Measurements from ENCODE around the gene NMB. TPM values are rescaled to one million over a fixed set of nuclear protein-coding genes. Genes with fewer than 3 reads are reported as not detected.
"Not testable (repeated sequence)": the region's sequence is repeated elsewhere in the genome, so short reads cannot be mapped to it uniquely, and the experiment has no call there.

The NMB gene
- total RNA-seq, 1 experiment from 2014 or later, result 12.6 TPM

DNA sequence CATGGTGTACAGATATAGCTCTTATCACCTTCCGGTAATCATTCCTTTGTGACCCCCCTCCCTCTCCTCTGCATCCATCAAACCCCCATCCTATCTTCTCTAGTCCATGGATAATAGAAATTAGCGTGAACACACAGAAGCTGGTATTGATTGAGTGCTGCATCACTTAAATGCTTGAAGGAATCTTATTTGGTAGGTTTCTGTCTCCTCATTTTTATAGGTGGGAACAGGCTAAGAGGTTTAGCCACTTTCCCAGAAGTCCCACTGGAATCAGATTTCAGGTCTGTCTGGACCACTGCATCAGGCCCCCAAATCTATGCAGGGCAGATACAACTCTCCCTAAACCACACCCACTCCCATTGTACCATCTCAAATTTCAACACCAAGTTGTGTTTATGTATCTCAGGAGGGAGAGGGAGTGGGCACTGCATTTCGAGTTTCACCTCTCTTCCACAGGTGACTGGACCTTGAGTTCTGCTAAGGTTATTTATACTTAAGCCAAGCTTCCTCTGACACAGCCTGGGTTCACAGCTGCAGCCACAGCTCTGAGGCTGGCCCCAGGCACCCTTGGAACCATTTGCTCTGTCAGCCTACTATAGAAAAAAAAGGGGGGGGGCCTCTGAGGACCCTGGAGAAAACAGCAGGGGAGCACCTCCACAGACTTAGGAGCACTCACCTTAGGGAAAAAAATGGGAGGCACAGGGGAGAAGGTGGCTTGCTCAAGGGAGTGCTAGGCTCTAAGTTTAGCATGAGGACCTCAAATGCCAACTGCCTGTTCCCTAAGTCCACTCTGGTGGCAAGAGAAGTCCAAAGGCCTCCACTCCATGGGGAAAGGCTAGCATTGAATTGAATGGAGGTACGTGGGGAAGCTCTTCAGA is 2.1 kb upstream of the NMB start:
- in situ Hi-C loops (cut with HindIII; ENCODE audit: low pct_unique_long_range_greater_than_20kb, low sequenced_read_pairs), result no loop called here

DNA sequence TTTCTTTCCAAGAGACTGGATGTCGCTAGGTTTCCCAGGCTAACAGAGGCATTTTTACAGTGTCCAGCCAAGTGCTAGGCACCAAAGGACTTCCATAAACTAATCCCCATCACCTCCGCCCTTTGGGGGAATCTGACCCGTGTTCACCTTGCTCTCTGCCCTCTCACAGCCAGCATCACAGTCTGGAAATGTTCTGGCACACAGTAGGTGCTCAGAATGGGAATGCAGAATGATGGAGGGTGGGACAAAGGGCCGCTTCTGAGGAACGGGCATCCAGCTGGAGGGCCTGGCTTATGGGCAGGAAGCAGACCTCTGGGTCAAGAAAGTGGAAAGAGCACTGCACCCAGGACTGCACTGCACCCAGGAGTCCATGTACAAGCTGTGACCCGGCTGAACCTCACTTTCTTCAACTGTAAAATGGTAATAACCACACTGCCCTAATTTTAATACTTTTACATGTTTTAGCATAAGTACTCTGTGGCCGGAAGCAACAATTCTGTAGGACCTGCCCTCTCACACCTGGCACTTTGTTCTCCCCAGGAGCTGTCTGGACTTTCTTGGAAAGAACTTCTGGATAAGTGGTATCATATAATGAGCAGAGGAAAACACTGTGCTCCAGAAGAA is 901 bp upstream of the NMB start:
- in situ Hi-C loops (cut with HindIII; ENCODE audit: low pct_unique_long_range_greater_than_20kb, low sequenced_read_pairs), result no loop called here
- DNase-seq (ENCODE audit: low read depth), result no peak

More for the DNA sequence above, 2.1 kb upstream of the NMB start:
- DNase-seq (ENCODE audit: low read depth), result no peak

DNA sequence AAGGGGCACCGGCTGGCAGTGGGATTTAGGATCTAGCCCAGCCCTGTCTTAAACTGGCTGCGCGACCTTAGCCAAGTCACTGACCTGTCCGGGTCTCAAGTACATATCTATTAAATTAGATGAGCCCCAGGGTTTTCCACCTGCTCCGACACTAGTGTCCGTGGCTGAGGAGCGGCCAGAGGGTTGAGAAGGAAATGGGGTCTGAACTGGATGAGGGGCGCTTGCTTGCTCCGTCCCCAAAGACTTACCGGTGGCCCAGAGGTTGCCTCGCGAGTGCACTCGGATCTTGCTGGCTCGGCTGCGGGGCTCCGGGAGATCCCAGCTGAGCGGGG is 285 bp downstream of the NMB start:
- in situ Hi-C loops (cut with HindIII; ENCODE audit: low pct_unique_long_range_greater_than_20kb, low sequenced_read_pairs), result no loop called here

DNA sequence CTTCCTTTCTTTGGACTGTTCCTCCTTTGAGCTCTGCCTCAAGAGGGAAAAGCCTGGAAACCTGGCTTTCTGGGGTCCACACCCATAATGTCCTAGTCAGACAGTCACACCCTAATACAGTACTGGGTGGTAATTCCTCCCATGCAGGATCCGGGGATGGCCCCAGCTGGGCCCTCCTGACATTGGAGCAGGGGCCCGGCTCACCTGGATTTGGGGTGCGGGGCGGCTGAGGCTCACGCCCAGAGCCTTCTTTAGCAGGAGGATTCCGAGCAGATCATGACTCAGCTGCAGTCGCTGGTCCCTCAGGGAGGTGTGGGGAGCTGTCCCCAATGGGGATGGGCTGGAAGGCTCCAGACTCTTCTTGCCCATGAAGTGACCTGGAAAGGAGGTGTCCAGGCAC is 1.0 kb downstream of the NMB start:
- no peak for DNase-seq (ENCODE audit: low read depth)
- in situ Hi-C loops (cut with HindIII; ENCODE audit: low pct_unique_long_range_greater_than_20kb, low sequenced_read_pairs), result no loop called here

More for the DNA sequence above, 285 bp downstream of the NMB start:
- DNase-seq (ENCODE audit: low read depth), result no peak

DNA sequence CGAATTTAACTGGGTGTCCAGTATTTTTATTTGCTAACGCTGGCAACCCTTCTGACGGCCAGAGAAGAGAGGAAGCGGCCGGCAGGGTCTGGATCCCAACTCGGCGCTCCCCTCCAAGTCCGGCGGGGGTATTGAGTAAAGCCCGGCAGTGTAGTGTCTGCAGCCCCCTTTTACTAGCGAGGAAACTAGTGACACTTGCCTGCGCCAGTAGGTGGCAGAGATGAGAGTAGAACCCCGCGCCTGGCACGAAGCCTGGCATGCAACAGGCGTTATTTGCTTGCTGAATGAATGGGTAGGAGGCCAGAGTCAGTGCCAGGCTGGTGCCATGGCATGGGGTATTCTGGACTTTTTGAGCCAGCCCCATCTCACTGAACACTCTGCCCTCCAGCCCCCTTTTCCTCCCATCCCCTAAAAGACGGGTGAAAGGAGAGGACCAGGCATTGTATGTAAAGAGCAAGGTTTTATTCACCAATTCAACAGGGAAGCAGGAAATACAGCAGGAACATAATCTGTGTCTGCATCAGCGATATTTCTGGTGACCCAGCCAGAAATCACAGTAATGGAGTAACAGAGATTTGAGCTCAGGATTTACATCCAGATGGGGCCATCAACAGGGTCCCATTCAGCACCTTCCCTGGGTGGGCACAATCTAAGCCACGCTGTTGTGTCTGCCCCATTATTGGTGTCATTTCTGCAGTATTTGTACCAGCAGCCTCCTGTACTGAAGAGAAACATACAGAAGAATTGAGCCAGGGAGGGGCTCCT is 3.1 kb downstream of the NMB start:
- DNase-seq (ENCODE audit: low read depth), result peak; percentile 66
- in situ Hi-C loops (cut with HindIII; ENCODE audit: low pct_unique_long_range_greater_than_20kb, low sequenced_read_pairs), result no loop called here

DNA sequence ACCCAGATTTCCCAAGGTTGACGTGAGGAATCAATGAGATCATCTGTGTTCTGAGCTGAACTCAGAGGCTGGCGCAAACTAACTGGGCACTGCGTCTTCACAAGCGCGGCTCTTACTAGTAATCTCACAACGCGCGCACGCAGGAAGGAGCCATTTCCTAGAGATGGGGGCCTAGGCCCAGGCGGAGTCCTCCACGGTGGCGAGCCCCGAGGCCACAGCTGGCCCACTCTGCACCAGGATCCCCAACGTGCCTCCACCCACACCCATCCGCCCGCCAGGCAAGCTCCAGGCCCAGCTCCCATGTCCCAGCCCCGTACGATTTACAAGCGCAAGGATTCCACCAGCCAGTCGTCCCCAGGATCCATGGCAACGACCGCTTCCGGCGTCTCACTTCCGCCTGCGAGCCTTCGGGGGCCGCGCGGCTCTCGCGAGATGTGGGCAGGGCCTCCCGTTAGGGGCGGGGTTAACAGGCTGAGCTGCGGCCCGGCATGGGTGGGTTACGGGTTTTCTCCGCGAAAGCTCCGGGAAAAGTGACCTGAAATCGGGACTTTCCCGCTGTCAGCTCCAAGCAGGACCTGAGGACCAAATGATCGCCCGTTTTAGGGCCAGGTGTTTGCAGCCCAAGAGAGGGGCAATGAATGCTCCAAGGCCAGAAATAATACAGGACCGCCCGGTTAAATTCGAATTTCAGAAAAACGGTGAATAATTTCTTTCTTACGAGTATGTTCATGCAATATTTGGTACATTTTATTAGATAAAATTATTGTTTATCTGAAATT is 3.9 kb downstream of the NMB start, which contains the start of gene WDR73:
Gene WDR73 (minus strand): TSS at position 374 of the 779 bp plus-strand sequence. CDS start 9 bp downstream, at position 365.
- in situ Hi-C loops (cut with HindIII; ENCODE audit: low pct_unique_long_range_greater_than_20kb, low sequenced_read_pairs), result no loop called here
- peak; percentile 86 for DNase-seq (ENCODE audit: low read depth)

DNA sequence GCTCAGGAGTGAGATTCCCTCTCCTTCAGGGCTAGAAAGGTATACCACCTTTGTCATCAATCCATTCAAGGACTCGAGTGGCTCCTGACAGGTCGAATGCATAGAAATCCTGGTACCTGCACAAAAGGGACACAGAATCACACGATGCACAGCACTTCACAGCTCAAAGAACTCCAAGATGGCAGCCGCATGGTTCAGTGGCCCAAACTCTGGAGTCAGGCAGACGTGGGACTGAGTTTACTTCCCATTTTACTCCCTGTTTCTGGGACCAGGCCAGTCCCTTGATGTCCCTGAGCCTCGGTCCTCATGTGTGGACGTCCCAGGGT is 4.5 kb downstream of the NMB start:
- no peak for DNase-seq (ENCODE audit: low read depth)
- in situ Hi-C loops (cut with HindIII; ENCODE audit: low pct_unique_long_range_greater_than_20kb, low sequenced_read_pairs), result no loop called here

DNA sequence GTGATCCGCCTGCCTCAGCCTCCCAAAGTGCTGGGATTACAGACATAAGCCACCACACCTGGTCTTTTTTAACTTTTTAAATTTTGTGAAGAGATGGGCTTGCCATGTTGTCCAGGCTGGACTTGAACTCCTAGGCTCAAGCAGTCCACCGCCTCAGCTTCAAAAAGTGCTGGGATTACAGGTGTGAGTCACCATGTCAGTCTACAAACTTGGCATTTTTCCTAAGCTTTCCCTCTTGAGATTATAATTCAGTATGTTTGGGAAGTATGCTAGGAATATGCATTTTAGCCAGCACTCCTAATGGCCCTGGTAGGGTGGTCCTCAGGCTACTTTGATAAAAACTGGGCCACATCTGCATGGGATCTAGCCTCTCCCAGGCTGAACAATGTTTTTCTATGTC is 8.3 kb downstream of the NMB start:
- in situ Hi-C loops (cut with HindIII; ENCODE audit: low pct_unique_long_range_greater_than_20kb, low sequenced_read_pairs), result no loop called here
- no peak for DNase-seq (ENCODE audit: low read depth)

DNA sequence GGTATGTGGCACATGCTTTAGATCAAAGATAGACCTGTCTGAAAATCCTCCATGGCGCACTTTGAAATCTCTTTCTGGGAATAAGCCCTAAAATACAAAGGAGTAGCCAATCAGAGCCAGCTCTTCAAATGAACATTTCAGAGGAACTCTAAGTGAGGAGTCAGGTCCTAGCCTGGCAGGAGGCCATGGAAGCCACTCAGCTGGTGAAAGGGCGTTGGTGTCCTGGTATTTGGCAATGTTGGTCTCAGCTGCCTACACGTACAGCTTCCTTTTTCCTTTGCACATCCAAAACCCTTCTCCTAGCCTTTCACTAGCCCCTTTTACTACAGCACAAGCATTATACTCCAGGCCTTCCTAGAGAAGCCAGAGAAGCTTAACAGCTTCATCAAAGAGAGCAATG is 9.5 kb downstream of the NMB start:
- in situ Hi-C loops (cut with HindIII; ENCODE audit: low pct_unique_long_range_greater_than_20kb, low sequenced_read_pairs), result no loop called here
- DNase-seq (ENCODE audit: low read depth), result no peak

DNA sequence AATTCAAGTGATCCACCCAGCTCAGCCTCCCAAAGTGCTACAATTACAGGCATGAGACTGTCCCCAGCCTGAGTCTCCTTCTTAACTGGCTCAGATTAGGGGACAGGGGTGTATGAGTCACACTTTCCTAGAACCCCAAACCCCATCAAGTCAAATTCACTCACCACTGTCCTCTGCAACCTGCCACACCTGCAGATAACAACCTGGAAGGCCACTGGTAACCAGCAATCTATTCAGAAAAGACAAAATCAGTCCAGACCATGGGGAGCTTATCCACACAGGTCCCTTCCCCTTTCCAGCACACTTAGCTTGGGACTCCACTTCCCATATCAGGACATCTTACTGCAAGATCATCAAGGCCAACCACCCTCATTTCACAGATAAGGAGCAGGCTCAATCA is 10.3 kb downstream of the NMB start:
- in situ Hi-C loops (cut with HindIII; ENCODE audit: low pct_unique_long_range_greater_than_20kb, low sequenced_read_pairs), result no loop called here
- no peak for DNase-seq (ENCODE audit: low read depth)

DNA sequence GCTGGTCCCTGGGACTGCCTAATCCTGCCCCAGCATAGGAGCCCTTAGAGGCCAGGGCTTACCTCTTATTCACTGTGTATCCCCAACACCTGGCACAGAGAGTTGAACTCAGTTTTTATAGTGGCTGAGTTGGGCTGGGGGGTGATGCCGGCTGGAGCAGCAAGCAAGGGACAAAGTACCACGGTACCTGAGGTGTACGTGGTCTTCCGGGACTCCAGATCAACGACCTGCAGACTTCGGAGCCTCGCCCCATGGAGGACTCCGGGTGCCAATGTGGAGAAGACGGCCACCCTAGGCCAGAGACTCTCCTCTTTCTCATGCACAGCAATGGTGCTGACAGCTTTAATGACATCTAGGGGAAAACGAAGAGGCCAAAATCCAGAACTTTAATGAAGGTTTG is 12.0 kb downstream of the NMB start:
- in situ Hi-C loops (cut with HindIII; ENCODE audit: low pct_unique_long_range_greater_than_20kb, low sequenced_read_pairs), result no loop called here
- DNase-seq (ENCODE audit: low read depth), result no peak

DNA sequence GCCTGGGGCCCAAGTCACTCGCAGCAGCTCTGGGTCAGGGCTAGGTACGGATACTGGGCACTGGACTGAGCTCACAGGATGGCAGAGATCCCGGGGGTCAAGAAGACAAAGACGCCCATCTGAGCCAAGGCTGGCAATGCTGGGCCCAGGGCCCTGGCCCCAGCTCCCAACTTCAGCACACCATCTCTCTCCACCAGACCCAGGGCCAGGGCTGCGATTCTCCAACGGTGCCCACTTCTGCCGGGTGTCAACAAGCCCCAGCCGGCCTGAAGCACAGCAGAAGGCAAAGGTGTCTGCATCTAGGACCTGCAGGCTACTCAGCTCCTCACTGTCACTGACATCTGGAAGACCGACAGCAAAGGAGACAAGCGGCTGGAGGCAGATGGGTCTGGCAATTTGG is 12.5 kb downstream of the NMB start:
- no peak for DNase-seq (ENCODE audit: low read depth)
- in situ Hi-C loops (cut with HindIII; ENCODE audit: low pct_unique_long_range_greater_than_20kb, low sequenced_read_pairs), result no loop called here

DNA sequence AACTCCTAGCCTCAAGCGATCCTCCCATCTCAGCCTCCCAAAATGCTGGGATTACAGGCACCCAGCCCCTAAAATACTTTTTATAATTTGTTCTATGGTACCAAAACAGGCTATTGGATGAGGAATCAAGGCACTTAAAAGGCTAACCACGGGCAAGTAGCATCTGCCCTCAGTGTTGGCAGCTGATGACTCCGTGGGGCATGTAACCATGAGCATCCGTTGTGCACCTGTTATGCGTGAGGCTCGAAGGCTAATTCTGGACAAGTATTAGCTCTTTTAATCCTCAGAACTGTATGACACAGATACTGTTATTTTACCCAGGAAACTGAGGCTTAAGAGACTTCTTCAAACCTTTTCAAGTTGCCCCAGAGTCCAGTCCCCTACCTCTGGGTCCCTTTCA is 14.2 kb downstream of the NMB start:
- in situ Hi-C loops (cut with HindIII; ENCODE audit: low pct_unique_long_range_greater_than_20kb, low sequenced_read_pairs), result no loop called here
- no peak for DNase-seq (ENCODE audit: low read depth)

DNA sequence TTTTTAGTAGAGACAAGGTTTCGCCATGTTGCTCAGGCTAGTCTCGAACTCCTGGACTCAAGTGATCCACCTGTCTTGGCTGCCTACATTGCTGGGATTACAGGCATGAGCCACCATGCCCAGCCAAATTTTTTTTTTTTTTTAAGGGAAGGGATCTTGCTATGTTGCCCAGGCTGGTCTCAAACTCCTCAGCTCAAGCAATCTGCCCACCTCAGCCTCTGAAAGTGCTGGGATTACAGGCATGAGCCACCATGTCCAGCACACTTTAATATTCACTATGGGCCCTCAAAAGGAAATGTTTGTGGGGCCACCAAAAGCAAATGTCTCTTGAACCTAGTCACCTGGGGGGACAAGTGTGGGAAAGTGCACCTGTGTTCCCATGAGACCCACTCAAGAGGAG is 15.4 kb downstream of the NMB start:
- DNase-seq (ENCODE audit: low read depth); in situ Hi-C loops (cut with HindIII; ENCODE audit: low pct_unique_long_range_greater_than_20kb, low sequenced_read_pairs): not testable (repeated sequence)

DNA sequence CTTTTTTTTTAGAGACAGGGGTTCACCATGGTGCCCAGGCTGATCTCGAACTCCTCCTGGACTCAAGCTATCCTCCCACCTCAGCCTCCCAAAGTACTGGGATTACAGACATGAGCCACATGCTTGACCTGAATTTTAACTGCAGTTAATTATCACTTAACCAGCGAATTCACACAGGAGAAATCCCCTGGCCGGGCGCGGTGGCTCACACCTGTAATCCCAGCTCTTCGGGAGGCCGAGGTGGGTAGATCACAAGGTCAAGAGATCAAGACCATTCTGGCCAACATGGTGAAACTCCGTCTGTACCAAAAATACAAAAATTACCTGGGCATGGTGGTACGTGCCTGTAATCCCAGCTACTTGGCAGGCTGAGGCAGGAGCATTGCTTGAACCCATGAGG is 16.1 kb downstream of the NMB start:
- DNase-seq (ENCODE audit: low read depth); in situ Hi-C loops (cut with HindIII; ENCODE audit: low pct_unique_long_range_greater_than_20kb, low sequenced_read_pairs): not testable (repeated sequence)

DNA sequence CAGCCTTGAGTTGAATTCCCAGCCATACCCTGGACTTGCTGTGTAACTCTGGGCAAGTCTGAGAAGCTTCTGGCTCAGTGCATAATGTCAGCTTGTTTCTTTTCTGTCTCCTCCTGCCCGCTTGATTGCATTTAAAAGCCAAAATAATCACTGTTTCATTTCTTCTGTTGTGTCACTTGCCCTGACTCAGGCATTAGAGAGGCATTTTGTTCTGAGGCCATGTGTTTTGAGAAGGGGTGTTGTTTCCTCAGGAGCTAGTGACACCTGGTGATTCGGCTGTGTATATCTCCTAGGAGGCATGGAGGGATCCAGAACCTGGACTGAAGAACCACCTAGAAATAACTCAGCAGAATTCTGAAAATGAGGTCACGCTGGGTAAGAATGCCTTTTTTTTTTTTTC is 19.9 kb downstream of the NMB start:
- peak; percentile 64 for DNase-seq (ENCODE audit: low read depth)
- in situ Hi-C loops (cut with HindIII; ENCODE audit: low pct_unique_long_range_greater_than_20kb, low sequenced_read_pairs), result no loop called here

DNA sequence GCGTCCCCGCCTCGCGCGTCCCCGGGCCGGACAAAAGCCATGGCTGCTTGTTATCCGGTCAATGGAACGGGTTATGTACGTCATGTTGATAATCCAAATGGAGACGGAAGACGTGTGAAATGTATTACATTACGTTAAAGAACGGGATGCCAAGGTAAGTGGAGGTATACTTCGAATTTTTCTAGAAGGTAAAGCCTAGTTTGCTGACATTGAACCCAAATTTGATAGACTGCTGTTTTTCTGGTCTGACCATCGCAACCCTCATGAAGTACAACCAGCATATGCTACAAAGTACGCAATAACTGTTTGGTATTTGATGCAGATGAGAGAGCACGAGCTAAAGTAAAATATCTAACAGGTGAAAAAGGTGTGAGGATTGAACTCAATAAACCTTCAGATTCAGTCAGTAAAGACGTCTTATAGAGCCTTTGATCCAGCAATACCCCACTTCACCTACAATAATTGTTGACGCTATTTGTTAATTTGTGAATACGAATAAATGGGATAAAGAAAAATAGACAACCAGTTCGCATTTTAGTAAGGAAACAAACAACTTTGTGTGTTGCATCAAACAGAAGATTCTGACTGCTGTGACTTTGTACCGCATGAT is 23.7 kb downstream of the NMB start:
- DNase-seq (ENCODE audit: low read depth), result no peak
- in situ Hi-C loops (cut with HindIII; ENCODE audit: low pct_unique_long_range_greater_than_20kb, low sequenced_read_pairs), result no loop called here
